Tibial nerve (tissue), 4 donors: ENCODE data around the gene RMI2.

Experiments
- CTCF ChIP-seq, 5 experiments: fragments of 200-600 bp in 3 of 5; fragments of 450-650 bp in 2 of 5; sonication (generic) in 3 of 5; IDR thresholded peaks; one replicate each; pipeline ENCODE4 v1.5.1; 2016 to 2019; ENCODE audit warnings: antibody characterized with exemption in 5 of 5, mild to moderate bottlenecking in 3 of 5, moderate library complexity in 2 of 5
- EP300 ChIP-seq, 2 donors: sonication (generic); formaldehyde crosslinking; IDR thresholded peaks; one replicate each; pipeline ENCODE4 v1.6.1; 2017; ENCODE audit warnings: antibody characterized with exemption in 2 of 2, mild to moderate bottlenecking in 1 of 2
- POLR2A ChIP-seq, 2 donors: fragments of 450-650 bp; IDR thresholded peaks; one replicate each; pipeline ENCODE4 v1.6.1; 2017; ENCODE audit warnings: antibody characterized with exemption in 2 of 2, mild to moderate bottlenecking in 2 of 2, moderate library complexity in 2 of 2

DNA sequence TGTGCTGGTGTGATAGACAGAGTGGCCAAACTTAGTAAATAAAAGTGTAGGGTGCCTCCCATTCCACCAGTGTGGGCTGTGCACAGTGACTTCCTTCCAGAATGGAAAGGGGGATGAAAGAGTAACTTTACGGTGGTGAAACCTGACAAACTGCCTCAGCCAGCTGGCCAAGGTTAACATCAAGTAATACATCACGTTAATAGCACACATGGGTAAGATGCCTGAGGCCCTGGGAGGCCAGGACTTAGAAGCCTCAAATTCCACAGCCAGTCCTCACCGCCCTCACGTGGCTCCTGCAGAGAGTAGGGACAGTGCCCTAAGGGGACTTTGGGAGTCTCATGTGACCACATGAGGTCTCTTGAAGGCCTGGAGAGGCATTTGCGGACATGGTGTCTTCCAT lies 14.1 kb downstream of the RMI2 start:
- TF ChIP-seq CTCF (IDR thresholded peaks at IDR 0.05): no peak
- TF ChIP-seq EP300 (IDR thresholded peaks at IDR 0.05): no peak
- no peak for TF ChIP-seq POLR2A (IDR thresholded peaks at IDR 0.05)
